H9 (cell line): ENCODE results near the gene TXLNB. TPM values are rescaled to one million over a fixed set of nuclear protein-coding genes. Genes with fewer than 3 reads are reported as not detected.
"Not testable (repeated sequence)": the region's sequence is repeated elsewhere in the genome, so short reads cannot be mapped to it uniquely, and the experiment has no call there.

Experiments
- DNase-seq: peaks from one replicate; pipeline ENCODE4 v3.0.0-alpha.2; 2017
- H2AFZ ChIP-seq: one replicate; pipeline ENCODE4 v1.6.1; 2013; ENCODE audit warnings: mild to moderate bottlenecking, low read length, control low read depth, moderate library complexity
- H2AK5ac ChIP-seq: 2 replicates; pipeline ENCODE4 v1.6.1; 2013; ENCODE audit warnings: low read length, control low read depth, mixed read lengths; ENCODE audit not compliant: insufficient read length
- H2BK120ac ChIP-seq: one replicate; pipeline ENCODE4 v1.6.1; 2013; ENCODE audit warnings: low read depth, mild to moderate bottlenecking, low read length, control low read depth, inconsistent platforms; ENCODE audit not compliant: poor library complexity, severe bottlenecking
- H2BK12ac ChIP-seq: 2 replicates; pipeline ENCODE4 v1.6.1; 2013; ENCODE audit warnings: low read length, control low read depth, mixed read lengths, low read depth; ENCODE audit not compliant: insufficient read length
- H2BK15ac ChIP-seq: 2 replicates; pipeline ENCODE4 v1.6.1; 2013; ENCODE audit warnings: low read depth, low read length, control low read depth
- H2BK20ac ChIP-seq: one replicate; pipeline ENCODE4 v1.6.1; 2013; ENCODE audit warnings: low read depth, mild to moderate bottlenecking, low read length, control low read depth, inconsistent platforms; ENCODE audit not compliant: poor library complexity, severe bottlenecking
- H2BK5ac ChIP-seq: 2 replicates; pipeline ENCODE4 v1.6.1; 2013; ENCODE audit warnings: low read length, control low read depth, mixed read lengths; ENCODE audit not compliant: insufficient read length
- H3K14ac ChIP-seq: 2 replicates; pipeline ENCODE4 v1.6.1; 2013; ENCODE audit warnings: low read length, control low read depth; ENCODE audit not compliant: insufficient read depth
- H3K18ac ChIP-seq: 2 replicates; pipeline ENCODE4 v1.6.1; 2013; ENCODE audit warnings: low read depth, mild to moderate bottlenecking, mixed read lengths, low read length, control low read depth; ENCODE audit not compliant: insufficient read length
- H3K23ac ChIP-seq: 2 replicates; pipeline ENCODE4 v1.6.1; 2013; ENCODE audit warnings: low read length, control low read depth, mixed read lengths, low read depth; ENCODE audit not compliant: insufficient read length
- H3K23me2 ChIP-seq: 2 replicates; pipeline ENCODE4 v1.6.1; 2013; ENCODE audit warnings: low read depth, mild to moderate bottlenecking, mixed read lengths, low read length, control low read depth; ENCODE audit not compliant: insufficient read length, poor library complexity, severe bottlenecking
- H3K27ac ChIP-seq: 2 replicates; pipeline ENCODE4 v1.5.1; 2013; ENCODE audit warnings: low read length, control low read depth, mixed read lengths, low read depth; ENCODE audit not compliant: insufficient read length
- H3K27me3 ChIP-seq: 2 replicates; pipeline ENCODE4 v1.6.1; 2013; ENCODE audit warnings: low read length, control low read depth, inconsistent platforms; ENCODE audit not compliant: insufficient read depth
- H3K4ac ChIP-seq: 2 replicates; pipeline ENCODE4 v1.6.1; 2013; ENCODE audit warnings: low read depth, mild to moderate bottlenecking, control low read depth, inconsistent platforms, low read length, moderate library complexity
- H3K4me1 ChIP-seq: 2 replicates; pipeline ENCODE4 v1.6.1; 2013; ENCODE audit warnings: low read length, control low read depth, inconsistent platforms; ENCODE audit not compliant: insufficient read depth
- H3K4me2 ChIP-seq: 2 replicates; pipeline ENCODE4 v1.6.1; 2013; ENCODE audit warnings: low read length, control low read depth, mixed read lengths; ENCODE audit not compliant: insufficient read length, insufficient read depth
- H3K56ac ChIP-seq: 2 replicates; pipeline ENCODE4 v1.6.1; 2013; ENCODE audit warnings: low read depth, mild to moderate bottlenecking, mixed read lengths, low read length, control low read depth; ENCODE audit not compliant: insufficient read length
- H3K79me1 ChIP-seq: 2 replicates; pipeline ENCODE4 v1.6.1; 2013; ENCODE audit warnings: low read depth, mild to moderate bottlenecking, moderate library complexity, low read length, control low read depth, inconsistent platforms; ENCODE audit not compliant: insufficient read depth, poor library complexity, severe bottlenecking
- H3K79me2 ChIP-seq: 2 replicates; pipeline ENCODE4 v1.6.1; 2013; ENCODE audit warnings: low read length, control low read depth, inconsistent platforms; ENCODE audit not compliant: insufficient read depth
- H3K9ac ChIP-seq: 2 replicates; pipeline ENCODE4 v1.6.1; 2013; ENCODE audit warnings: low read length, control low read depth, mixed read lengths; ENCODE audit not compliant: insufficient read length; ENCODE audit errors: extremely low read depth
- H3K9me3 ChIP-seq: one replicate; pipeline ENCODE4 v1.6.1; 2013; ENCODE audit warnings: low read depth, low read length, inconsistent platforms; ENCODE audit not compliant: control insufficient read depth
- H3T11ph ChIP-seq: one replicate; pipeline ENCODE4 v1.6.1; 2013; ENCODE audit warnings: mild to moderate bottlenecking, low read length, control low read depth, inconsistent platforms
- H4K20me1 ChIP-seq: one replicate; pipeline ENCODE4 v1.6.1; 2013; ENCODE audit not compliant: control insufficient read depth, insufficient read length, insufficient read depth
- H4K5ac ChIP-seq: 2 replicates; pipeline ENCODE4 v1.6.1; 2013; ENCODE audit warnings: low read depth, mild to moderate bottlenecking, mixed read lengths, low read length, control low read depth; ENCODE audit not compliant: insufficient read length
- H4K8ac ChIP-seq: replicated peaks from 2 replicates; pipeline ENCODE4 v1.6.1; 2013; ENCODE audit warnings: low read length, control low read depth, mixed read lengths, low read depth; ENCODE audit not compliant: insufficient read length
- H4K91ac ChIP-seq: 2 replicates; pipeline ENCODE4 v1.6.1; 2013; ENCODE audit warnings: low read depth, mild to moderate bottlenecking, moderate library complexity, mixed read lengths, low read length, control low read depth; ENCODE audit not compliant: insufficient read length
- H3K27ac Mint-ChIP-seq, 3 experiments: 2 replicates in 2 of 3; 3 replicates in 1 of 3; pipeline ENCODE4 v1.8.0; 2020 to 2021; ENCODE audit warnings: mixed read lengths in 3 of 3, mild to moderate bottlenecking in 1 of 3, moderate library complexity in 1 of 3
- H3K27me3 Mint-ChIP-seq: 2 replicates; pipeline ENCODE4 v1.8.0; 2021; ENCODE audit warnings: low read depth, mild to moderate bottlenecking, moderate library complexity, mixed read lengths
- H3K36me3 Mint-ChIP-seq, 3 experiments: 2 replicates in 2 of 3; 3 replicates in 1 of 3; pipeline ENCODE4 v1.8.0; 2020 to 2021; ENCODE audit warnings: low read depth in 3 of 3, mixed read lengths in 3 of 3; ENCODE audit not compliant: insufficient read depth in 1 of 3
- H3K4me1 Mint-ChIP-seq, 2 experiments: 2 replicates each; pipeline ENCODE4 v1.8.0; 2020; ENCODE audit warnings: mixed read lengths in 2 of 2
- H3K4me3 Mint-ChIP-seq, 2 experiments: 2 replicates in 1 of 2; 3 replicates in 1 of 2; pipeline ENCODE4 v1.8.0; 2020 to 2021; ENCODE audit warnings: mild to moderate bottlenecking in 2 of 2, mixed read lengths in 2 of 2, moderate library complexity in 1 of 2
- H3K9me3 Mint-ChIP-seq, 2 experiments: 2 replicates in 1 of 2; 3 replicates in 1 of 2; pipeline ENCODE4 v1.8.0; 2020; ENCODE audit warnings: mild to moderate bottlenecking in 2 of 2, mixed read lengths in 2 of 2, moderate library complexity in 1 of 2
- WGBS: extraction: QIAGEN DNeasy Blood & Tissue Kit; methylation state at CpG from one replicate; pipeline ENCODE4 v1.1.7; 2013; ENCODE audit warnings: missing lambda C conversion rate, low lambda C conversion rate, mixed read lengths; ENCODE audit not compliant: insufficient read length; ENCODE audit errors: extremely low coverage; 5-methylcytosine and 5-hydroxymethylcytosine counted together
- total RNA-seq: library from RNA; stranded (reverse); gene quantifications from 2 replicates; pipeline ENCODE4 v1.2.1, GENCODE V29; 2021
- TF ChIP-seq, protein P1 (sequence below): fragments of 200-600 bp; sonication (generic); conservative IDR thresholded peaks from 3 replicates; pipeline ENCODE4 v1.8.0; 2021; ENCODE audit warnings: antibody characterized with exemption, mild to moderate bottlenecking

The TXLNB gene
- total RNA-seq, 1 experiment from 2014 or later: 0.04 TPM

DNA sequence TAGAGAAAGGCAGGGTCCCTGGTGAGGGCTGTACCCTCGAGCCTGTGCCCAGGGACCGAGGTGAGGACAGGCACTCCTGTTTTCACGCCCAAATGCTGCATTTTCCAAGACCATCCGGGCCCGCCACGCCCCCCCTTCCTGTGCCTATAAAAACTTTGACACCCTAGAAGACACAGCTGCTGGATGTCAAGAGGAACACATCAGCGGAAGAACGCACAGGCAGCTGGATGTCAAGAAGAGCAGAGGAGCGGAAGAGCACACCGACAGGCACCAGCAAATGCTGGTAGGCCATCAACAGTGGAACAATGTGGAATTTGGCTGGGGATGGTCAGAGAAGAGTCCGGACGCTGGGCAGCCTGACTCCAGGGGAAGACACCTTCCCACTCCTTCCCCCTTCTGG is 56.1 kb downstream of the TXLNB start:
- Histone ChIP-seq H4K20me1 (no peaks in the 10 kb centered on the region), H3K14ac (no peak overlapping the region), H3T11ph (no peak overlapping the region), H3K23ac (no peak overlapping the region), H2BK12ac (no peak overlapping the region), H3K27me3 (no peaks in the 10 kb centered on the region), H3K9ac (no peak overlapping the region), H3K79me2 (no peaks in the 10 kb centered on the region), H2BK5ac (no peak overlapping the region), H3K79me1 (no peaks in the 10 kb centered on the region), H3K9me3 (peaks cover 9% of the 10 kb centered on the region), H2AK5ac (no peak overlapping the region), H4K91ac (no peak overlapping the region), H4K5ac (no peak overlapping the region), H3K23me2 (no peaks in the 10 kb centered on the region), H3K27ac (no peak overlapping the region), H3K18ac (no peak overlapping the region), H3K4me1 (no peaks in the 10 kb centered on the region), H3K4ac (no peak overlapping the region), H4K8ac (no peak overlapping the region), H2BK15ac (no peak overlapping the region), H2BK120ac (no peak overlapping the region), H3K4me2 (no peak overlapping the region), H3K56ac (no peak overlapping the region), H2AFZ (no peak overlapping the region), H2BK20ac (no peak overlapping the region)
- peaks cover 5 to 21% (median 15%) of the 10 kb centered on the region in 3 experiments for H3K36me3 Mint-ChIP-seq
- peaks cover 5 to 11% of the 10 kb centered on the region in 2 experiments for H3K4me1 Mint-ChIP-seq
- WGBS: no CpG with 5 or more reads among the region's 12 CpGs
- TF ChIP-seq, protein P1, sequence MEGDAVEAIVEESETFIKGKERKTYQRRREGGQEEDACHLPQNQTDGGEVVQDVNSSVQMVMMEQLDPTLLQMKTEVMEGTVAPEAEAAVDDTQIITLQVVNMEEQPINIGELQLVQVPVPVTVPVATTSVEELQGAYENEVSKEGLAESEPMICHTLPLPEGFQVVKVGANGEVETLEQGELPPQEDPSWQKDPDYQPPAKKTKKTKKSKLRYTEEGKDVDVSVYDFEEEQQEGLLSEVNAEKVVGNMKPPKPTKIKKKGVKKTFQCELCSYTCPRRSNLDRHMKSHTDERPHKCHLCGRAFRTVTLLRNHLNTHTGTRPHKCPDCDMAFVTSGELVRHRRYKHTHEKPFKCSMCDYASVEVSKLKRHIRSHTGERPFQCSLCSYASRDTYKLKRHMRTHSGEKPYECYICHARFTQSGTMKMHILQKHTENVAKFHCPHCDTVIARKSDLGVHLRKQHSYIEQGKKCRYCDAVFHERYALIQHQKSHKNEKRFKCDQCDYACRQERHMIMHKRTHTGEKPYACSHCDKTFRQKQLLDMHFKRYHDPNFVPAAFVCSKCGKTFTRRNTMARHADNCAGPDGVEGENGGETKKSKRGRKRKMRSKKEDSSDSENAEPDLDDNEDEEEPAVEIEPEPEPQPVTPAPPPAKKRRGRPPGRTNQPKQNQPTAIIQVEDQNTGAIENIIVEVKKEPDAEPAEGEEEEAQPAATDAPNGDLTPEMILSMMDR: no peak
- H3K4me3 Mint-ChIP-seq: no peak overlapping the region
- no peak overlapping the region for H3K27ac Mint-ChIP-seq
- peaks cover 20 to 22% of the 10 kb centered on the region in 2 experiments for H3K9me3 Mint-ChIP-seq
- H3K27me3 Mint-ChIP-seq: no peaks in the 10 kb centered on the region
- no peak for DNase-seq

DNA sequence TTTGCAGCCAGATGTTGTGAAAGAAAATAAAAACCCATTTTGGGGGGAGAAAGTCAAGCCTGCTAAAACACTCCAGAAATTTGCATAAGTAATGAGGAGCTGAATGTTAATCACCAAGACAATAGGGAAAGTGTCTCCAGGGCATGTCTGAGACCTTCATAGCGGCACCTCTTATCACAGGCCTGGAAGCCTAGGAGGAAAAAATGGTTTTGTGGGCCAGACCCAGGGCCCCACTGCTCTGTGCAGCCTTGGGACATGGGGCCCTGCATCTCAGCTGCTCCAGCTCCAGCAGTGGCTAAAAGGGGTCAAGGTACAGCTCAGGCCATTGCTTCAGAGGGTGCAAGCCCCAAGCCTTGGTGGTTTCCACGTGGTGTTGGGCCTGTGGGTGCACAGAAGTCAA is 57.6 kb downstream of the TXLNB start:
- H3K4me1 Mint-ChIP-seq: peaks cover 11 to 20% of the 10 kb centered on the region in 2 experiments
- H3K4me2 ChIP-seq, H3K27me3 ChIP-seq, H3K79me1 ChIP-seq, H3K4me3 Mint-ChIP-seq, H3K27me3 Mint-ChIP-seq, H2BK20ac ChIP-seq, H3K27ac Mint-ChIP-seq, H2AK5ac ChIP-seq, H2AFZ ChIP-seq, H3K14ac ChIP-seq, H2BK15ac ChIP-seq, H3K79me2 ChIP-seq, H3T11ph ChIP-seq, H2BK120ac ChIP-seq, H3K23me2 ChIP-seq, H2BK5ac ChIP-seq, H3K27ac ChIP-seq, H4K91ac ChIP-seq, H3K23ac ChIP-seq, H4K5ac ChIP-seq, H3K4ac ChIP-seq, H4K20me1 ChIP-seq, H2BK12ac ChIP-seq, H3K9me3 ChIP-seq, H3K4me1 ChIP-seq, H3K18ac ChIP-seq, H3K9ac ChIP-seq, DNase-seq, H3K56ac ChIP-seq, H4K8ac ChIP-seq: not testable (repeated sequence)
- no CpG with 5 or more reads among the region's 2 CpGs for WGBS
- peaks cover 20 to 22% of the 10 kb centered on the region in 2 experiments for H3K9me3 Mint-ChIP-seq
- peaks cover 5 to 21% (median 15%) of the 10 kb centered on the region in 3 experiments for H3K36me3 Mint-ChIP-seq
